HG03565 (cell line): Measurements from ENCODE around the gene ASGR2.
"Not testable (repeated sequence)": the region's sequence is repeated elsewhere in the genome, so short reads cannot be mapped to it uniquely, and the experiment has no call there.

ENCODE experiments used
- ATAC-seq: cut with Tn5 transposase; IDR thresholded peaks from one replicate; pipeline ENCODE4 v1.9.1; 2021; ENCODE audit warnings: mild to moderate bottlenecking, moderate library complexity; ENCODE audit not compliant: unreplicated experiment

The ASGR2 gene, protein sequence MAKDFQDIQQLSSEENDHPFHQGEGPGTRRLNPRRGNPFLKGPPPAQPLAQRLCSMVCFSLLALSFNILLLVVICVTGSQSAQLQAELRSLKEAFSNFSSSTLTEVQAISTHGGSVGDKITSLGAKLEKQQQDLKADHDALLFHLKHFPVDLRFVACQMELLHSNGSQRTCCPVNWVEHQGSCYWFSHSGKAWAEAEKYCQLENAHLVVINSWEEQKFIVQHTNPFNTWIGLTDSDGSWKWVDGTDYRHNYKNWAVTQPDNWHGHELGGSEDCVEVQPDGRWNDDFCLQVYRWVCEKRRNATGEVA

DNA sequence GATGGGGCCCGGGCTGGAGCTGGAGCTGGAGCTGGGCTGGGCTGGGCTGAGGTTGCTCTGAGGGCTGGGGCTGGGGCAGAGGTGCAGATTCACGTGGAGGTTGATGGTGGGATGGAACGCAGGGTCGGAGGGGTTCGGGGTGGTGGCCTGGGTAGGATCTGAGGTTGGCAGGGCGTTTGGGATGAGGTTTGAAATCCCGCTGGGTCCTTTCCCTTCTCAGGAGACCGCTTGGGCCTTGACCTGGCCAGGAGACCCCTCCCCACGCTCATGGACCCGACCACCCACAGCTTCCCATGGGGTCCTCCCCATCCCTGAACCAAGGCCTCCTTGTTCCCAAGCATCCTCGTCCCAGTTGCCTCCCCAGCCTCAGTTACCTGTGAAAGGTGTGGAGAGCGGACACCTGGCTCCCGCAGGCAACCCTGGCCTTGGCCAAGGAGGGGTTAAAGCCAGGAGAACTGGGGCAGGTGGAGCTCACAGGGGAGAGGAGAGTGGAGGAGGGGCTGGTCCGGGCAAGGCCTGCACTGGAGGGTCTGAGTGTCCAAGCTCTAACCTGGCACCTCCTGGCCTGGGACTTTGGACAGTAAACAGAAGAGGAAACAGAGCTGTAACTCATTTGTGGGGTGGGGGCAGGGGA is at the start of gene ASGR2:
Gene ASGR2 (minus strand): TSS at position 582 of the 634 bp plus-strand sequence. CDS start 582 bp downstream, outside the sequence.
- no peak for ATAC-seq

DNA sequence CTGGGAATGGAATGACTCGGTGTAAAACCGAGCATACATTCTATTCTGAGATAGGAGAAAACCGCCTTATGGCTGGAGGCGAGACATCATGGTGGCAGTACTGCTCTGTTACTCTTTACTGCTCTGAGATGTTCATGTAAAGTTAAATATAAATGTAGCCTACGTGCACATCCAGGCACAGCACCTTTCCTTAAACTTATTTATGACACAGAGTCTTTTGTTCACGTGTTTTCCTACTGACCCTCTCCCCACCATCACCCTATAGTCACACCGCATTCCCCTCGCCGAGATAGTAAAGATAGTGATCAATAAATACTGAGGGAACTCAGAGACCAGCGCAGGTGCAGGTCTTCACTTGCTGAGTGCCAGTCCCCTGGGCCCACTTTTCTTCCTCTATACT is 44.9 kb upstream of the ASGR2 start:
- not testable (repeated sequence) for ATAC-seq

DNA sequence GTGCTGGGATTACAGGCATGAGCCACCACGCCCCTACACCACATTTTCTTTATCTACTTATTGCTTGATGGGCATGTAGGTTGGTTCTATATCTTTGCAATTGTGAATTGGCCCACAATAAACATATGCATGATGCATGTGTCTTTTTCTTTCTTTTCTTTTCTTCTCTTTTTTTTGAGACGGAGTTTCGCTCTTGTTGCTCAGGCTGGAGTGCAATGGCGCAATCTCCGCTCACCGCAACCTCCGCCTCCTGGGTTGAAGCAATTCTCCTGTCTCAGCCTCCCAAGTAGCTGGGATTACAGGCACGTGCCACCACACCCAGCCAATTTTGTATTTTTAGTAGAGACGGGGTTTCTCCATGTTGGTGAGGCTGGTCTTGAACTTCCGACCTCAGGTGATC is 43.8 kb upstream of the ASGR2 start:
- ATAC-seq, result not testable (repeated sequence)

DNA sequence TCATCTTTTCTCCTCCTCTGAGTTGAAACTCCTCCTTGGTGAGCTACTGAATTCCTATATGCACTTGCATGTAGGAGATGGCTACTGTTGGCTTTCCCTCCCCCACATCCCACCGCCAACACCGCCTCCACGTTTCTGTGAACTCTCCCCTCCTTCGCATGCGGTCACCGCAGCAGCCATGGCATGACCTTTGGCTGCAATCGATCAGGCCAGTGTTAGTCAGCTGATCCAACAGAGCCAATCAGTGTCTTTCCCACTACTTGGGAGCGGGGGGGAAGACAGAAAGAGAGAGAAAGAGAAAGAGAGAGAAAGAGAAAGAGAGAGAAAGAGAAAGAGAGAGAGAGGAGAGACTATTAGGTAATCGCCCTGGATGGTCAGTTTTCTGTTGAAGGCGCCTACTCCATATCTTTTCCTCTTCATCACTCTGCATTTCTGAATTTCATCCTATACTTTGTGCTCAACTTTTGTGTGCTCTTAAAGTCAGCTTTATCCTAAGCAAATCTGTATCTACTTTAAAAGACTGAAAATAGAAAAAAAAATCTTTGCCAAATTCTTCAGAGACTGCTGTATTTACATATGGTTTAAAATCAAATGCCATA is 41.8 kb upstream of the ASGR2 start:
- no peak for ATAC-seq

- no peak for ATAC-seq
These were observed 33.1 kb upstream of the ASGR2 start for GRCh38 chr17:7147772-7148171.

DNA sequence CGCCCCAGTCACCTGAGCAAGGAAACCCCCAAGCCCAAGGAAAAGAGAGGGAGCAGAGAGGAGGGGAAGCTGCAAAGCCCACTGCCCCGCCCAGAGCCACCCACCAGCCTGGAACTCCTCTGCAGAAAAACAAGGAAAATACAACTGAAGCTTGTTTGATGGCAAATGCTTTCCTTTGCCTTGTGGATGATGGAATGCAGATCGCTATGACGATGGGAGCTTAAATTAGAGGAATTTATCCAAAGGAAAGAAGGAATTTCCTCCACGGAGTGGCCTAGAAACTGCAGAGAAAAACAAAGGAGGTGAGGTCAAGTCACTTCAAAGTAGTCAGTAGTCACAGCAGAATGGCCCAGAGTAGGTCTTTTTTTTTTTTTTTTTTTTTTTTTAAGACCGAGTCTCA is 31.5 kb upstream of the ASGR2 start:
- ATAC-seq, result no peak

- ATAC-seq, result no peak
These were observed 29.6 kb upstream of the ASGR2 start for GRCh38 chr17:7144213-7144612.

- no peak for ATAC-seq
These were observed 27.2 kb upstream of the ASGR2 start for GRCh38 chr17:7141824-7142223.

- no peak for ATAC-seq
These were observed 24.8 kb upstream of the ASGR2 start for GRCh38 chr17:7139400-7139799.

DNA sequence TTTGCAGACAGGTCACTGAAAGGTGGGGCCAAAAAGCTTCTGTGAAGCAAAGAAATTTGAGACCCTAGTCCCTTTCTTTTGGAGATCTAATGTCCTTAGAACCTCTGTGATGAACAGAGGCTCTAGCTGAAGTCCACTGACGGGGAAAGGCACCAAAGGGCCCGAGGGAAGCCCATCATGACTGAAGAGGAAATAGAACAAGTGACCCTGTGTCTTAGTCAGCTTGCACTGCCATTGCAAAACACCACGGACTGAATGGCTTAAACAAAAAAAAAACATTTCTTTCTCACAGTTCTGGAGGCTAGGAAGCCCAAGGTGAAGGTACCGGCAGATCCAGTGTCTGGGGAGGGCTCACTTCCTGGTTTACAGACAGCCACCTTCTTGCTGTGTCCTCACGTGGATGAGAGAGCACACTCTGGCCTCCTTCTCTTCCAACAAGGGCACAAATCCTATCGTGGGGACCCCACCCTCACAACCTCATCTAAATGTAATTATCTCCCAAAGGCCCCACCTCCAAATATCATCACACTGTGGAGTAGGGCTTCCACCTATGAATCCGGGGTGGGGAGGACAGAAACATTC is 24.3 kb upstream of the ASGR2 start:
- no peak for ATAC-seq

GRCh38 chr17:7137171-7137943 is 22.7 kb upstream of the ASGR2 start:
- ATAC-seq, result no peak

DNA sequence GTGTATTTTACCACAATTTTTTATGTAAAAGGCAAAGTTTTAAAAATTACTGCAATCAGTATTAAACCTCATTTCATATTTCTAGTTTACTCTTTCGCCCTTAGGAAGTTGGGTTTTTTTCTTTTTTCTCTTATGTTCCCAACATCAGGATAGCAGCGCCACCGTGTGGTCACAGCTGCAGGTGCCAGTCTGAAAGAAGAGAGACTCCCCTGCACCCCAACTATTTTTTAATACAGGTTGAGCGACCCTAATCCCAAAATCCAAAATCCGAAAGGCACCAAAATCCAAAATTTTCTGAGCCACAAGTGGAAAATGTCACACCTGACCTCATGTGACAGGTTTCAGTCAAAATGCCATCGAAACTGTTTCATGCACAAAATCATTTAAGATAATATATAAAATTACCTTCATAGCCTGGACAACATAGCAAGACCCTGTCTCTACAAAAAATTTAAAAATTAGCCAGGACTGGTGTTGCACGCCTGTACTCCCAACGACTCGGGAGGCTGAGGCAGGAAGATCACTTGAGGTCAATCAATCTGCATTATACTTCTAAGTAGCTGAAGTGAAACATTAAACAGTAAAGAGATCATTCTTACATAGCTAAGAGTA is 21.8 kb upstream of the ASGR2 start:
- no peak for ATAC-seq

DNA sequence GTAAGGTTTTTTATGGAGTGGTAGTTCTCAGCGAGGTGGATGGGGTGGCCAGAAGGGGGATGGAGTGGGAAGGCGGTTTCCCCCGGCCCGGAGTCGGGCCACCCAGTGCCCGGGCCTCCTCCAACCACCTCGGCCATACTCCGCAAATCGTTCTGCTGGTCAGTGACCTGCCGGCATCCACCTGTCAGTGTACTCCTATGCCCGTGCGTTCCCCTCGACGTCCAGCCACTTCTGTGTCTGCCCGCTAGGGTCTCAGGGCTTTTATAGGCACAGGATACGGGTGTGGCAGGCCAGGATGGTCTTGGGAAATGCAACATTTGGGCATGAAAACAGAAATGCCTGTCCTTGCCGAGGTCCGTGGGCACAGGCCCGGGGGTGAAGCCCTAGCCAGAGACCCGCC is 19.3 kb upstream of the ASGR2 start:
- no peak for ATAC-seq

GRCh38 chr17:7133424-7133823 is 18.8 kb upstream of the ASGR2 start:
- ATAC-seq, result no peak

GRCh38 chr17:7132511-7133094 is 18.0 kb upstream of the ASGR2 start:
- no peak for ATAC-seq

GRCh38 chr17:7131423-7131791 is 16.8 kb upstream of the ASGR2 start:
- no peak for ATAC-seq

GRCh38 chr17:7130621-7131422 is 16.2 kb upstream of the ASGR2 start:
- no peak for ATAC-seq

- no peak for ATAC-seq
These were observed 14.7 kb upstream of the ASGR2 start for GRCh38 chr17:7129311-7129710.

DNA sequence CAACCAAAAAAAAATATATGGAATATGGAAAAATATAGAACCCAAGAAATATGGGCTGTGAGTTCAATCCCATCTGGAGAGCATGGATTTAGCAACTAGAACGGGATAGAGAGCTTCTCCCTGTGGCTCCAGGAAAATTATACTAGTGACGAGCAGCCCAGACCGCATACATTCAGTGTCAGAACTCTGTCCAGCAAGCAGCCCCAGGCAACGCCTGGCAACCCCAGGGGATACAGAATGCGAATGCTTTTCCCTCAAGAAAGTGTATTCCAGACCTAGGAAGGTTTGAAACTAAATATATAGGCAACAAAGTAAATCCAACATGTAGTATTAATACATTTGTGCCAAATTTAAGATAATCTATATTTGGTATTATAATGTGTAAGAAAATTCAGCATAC is 13.5 kb upstream of the ASGR2 start:
- ATAC-seq, result no peak

DNA sequence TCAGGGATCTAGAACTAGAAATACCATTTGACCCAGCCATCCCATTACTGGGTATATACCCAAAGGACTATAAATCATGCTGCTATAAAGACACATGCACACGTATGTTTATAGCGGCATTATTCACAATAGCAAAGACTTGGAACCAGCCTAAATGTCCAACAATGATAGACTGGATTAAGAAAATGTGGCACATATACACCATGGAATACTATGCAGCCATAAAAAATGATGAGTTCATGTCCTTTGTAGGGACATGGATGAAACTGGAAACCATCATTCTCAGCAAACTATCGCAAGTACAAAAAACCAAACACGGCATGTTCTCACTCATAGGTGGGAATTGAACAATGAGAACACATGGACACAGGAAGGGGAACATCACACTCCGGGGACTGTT is 12.9 kb upstream of the ASGR2 start:
- ATAC-seq, result not testable (repeated sequence)
